Measurements from ENCODE around the gene GABARAP.

- TF ChIP-seq GATAD2B (conservative IDR thresholded peaks at IDR 0.05; ENCODE audit: low read depth) (no peak), POLR2A (IDR thresholded peaks at IDR 0.05; ENCODE audit: low read depth, low read length) (no peak), NFYB (IDR thresholded peaks at IDR 0.05; ENCODE audit: insufficient read depth, low read depth, low read length) (no peak), CTCF (IDR thresholded peaks at IDR 0.05 in 2 of 3, conservative IDR thresholded peaks at IDR 0.05 in 1 of 3; ENCODE audit: control insufficient read depth in 2 of 3, extremely low read depth in 1 of 3, insufficient read depth in 1 of 3, low read depth in 3 of 3, low read length in 3 of 3) (no peak), SUPT20H (IDR thresholded peaks at IDR 0.05; ENCODE audit: borderline replicate concordance, control insufficient read depth, low read depth, low read length) (no peak)
These were observed 6.5 kb upstream of the GABARAP start for GRCh38 chr17:7248796-7249195.

Data from GM12878 (cell line).